Fibroblast of upper back skin (primary cell): ENCODE data around the gene NRXN3.

Experiments used
- DNase-seq: peaks from one replicate; pipeline ENCODE4 v3.0.0-alpha.2; 2013

NRXN3 gene

GRCh38 chr14:78849952-78850351, 679.8 kb downstream of the NRXN3 start:
- no peak for DNase-seq

GRCh38 chr14:78851189-78851588, 681.0 kb downstream of the NRXN3 start:
- DNase-seq: no peak

GRCh38 chr14:78852040-78852439, 681.9 kb downstream of the NRXN3 start:
- no peak for DNase-seq

DNA sequence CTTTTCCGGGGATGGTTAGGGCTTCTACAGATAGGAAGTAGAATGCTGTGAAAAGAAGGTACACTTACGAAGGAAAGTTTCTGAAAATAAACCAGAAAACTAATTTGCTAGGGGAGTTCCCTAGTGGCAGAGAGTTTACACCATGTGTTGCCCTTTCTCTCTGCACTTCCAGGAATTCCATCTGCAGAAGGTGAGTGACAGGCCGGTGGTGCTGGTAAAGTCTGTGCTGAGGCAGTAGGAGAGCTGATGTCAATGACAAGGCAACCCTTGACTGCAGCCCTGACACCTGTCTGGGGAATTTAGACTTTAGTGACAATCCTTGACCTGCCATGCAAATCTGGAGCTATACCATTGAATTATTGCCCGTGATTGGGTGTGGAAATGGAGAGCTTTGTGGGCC, 687.8 kb downstream of the NRXN3 start:
- DNase-seq: no peak

GRCh38 chr14:78863143-78863542, 693.0 kb downstream of the NRXN3 start:
- DNase-seq: peak; percentile 31

GRCh38 chr14:78872837-78873236, 702.7 kb downstream of the NRXN3 start:
- no peak for DNase-seq

DNA sequence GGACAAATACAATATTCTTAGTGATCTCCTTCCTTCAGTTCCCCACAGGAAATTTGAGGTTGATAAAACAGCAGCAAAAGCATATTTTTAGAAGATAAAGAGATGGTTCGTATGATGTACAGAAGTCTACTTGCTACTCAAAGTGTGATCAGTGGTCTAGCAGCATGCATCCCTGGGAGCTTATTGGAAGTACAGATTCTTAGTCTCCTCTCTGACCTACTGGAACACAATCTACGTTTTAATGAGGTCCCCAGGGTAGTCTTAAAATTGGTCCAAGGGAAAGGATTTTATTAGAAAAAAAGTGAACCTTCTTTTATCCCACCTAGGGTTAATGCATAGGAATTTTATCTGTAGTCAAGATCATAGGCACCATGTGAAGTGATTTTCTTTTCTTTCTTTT, 703.4 kb downstream of the NRXN3 start:
- no peak for DNase-seq

- DNase-seq: no peak
Observed at GRCh38 chr14:78875049-78875448, 704.9 kb downstream of the NRXN3 start.

DNA sequence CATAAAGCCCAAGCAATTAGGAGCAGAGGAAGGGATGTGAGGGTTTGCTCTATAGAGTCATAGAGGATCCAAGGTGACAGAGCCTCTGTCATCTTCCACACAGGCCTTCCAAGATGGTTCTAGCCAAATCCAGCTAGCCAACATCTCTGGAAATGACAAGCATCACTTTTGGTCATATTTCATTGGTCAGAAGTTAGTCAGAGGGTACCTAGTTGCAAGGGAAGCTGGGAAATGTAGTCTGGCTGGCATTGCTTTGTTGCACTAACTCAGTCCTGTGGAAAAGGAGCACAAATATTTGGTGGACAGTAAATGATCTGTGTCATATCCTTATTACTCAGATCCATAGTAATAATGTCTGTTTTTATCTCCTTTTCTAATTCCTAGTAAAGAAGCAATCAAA, 715.7 kb downstream of the NRXN3 start:
- DNase-seq: no peak

- no peak for DNase-seq
Observed at GRCh38 chr14:78897443-78897842, 727.3 kb downstream of the NRXN3 start.

GRCh38 chr14:78902010-78902623, 731.9 kb downstream of the NRXN3 start:
- DNase-seq: peak; percentile 46

DNA sequence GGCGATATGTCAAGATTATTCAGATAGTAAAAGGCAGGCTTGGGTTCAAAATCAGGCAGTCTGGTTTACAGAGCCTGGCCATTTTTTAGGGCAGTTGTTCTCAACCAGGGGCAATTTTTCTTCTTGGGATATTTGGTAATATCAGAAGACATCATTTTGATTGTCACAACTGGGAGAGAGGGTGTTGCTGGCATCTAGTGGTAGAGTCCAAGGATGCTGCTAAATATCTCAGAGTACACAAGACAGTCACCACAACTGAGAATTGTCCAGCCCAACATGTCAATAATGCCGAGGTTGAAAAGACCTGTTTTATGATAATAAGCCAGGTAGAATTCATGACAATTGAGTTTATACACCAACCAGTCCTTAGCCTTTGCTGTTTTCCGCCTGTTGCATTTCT, 733.9 kb downstream of the NRXN3 start:
- no peak for DNase-seq

DNA sequence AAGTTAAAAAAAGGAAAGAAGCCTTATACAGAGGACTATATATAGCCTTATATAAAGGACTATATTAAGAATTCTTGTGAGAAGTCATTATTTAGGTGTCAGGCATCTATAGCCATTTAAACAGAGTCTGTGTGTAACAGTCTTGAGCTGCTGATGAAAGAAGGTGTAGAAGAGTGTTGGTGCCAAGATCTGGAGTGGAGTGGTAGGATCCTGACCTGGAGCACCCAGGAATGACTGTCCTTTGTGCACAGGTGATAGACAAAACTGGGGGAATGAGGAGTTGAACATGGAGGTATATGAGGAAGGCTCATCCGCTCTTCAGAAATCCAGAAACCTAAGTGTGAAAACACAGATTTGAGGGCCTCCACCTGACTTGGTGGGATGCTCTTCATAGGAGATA, 747.3 kb downstream of the NRXN3 start:
- DNase-seq: no peak

- peak; percentile 88 for DNase-seq
Observed at GRCh38 chr14:78921856-78922255, 751.7 kb downstream of the NRXN3 start.

DNA sequence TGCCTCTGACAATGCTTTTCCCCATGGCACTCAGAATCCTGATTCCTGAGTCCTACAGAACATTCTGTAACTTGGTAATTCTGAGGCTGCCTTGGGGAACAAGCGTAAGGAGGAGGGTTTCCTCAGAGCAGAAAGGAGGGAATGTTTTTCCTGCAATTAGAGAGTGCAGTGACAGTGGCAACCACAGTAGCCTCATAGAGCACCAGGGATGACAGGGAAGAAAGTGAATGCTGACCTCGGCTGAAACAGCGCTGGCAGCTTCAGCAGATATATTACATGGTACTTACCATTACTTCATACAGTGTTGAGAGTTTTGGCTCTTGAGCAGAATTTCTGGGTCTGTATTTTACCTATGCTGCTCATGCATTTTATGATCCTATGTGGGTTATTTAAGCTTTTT, 757.1 kb downstream of the NRXN3 start:
- no peak for DNase-seq

DNA sequence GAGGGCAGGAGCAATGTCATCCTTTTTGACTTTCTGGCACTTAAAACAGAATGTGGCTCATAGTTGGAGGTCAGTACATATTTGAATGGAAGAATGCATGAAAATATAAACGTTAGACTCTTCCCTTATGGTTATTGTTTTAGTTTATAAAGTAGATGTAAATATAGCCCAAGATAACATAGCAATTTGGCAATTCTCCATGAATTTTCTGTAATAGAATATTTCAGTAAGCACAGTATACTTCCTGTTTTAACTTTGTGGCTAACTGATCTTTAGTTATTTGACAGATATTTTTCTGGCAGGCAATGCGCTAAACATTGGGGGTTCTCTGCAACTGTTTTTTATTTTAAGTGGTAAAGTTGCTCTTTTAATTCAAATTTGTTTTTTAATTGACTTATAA, 763.0 kb downstream of the NRXN3 start:
- DNase-seq: no peak

DNA sequence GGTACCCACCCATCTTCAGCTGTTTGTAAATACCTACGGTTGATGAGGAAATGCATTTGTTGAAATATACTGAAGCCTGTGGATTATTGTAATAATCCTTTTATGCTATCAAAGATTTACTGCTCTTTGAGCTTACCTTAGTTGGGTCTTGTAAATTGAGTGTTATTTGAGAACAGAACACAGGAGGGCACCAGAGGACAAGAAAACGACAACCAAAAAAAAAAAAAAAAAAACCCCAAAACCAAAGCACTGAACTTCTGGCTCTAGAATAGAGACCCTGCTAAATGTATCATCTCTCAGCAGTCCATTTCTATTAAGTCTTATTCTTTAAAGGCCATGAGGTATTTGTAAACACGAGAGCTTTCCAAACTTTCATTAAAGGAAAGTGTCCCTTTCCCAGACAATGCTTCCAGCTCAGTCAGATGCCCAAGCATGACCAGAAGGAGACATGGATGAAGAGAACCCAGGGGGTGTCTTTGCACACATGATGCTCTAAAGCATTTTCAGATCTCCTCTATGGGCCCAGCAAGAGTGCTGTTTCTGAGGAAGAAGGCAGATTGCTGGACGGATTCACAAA, 763.9 kb downstream of the NRXN3 start:
- DNase-seq: peak; percentile 46

DNA sequence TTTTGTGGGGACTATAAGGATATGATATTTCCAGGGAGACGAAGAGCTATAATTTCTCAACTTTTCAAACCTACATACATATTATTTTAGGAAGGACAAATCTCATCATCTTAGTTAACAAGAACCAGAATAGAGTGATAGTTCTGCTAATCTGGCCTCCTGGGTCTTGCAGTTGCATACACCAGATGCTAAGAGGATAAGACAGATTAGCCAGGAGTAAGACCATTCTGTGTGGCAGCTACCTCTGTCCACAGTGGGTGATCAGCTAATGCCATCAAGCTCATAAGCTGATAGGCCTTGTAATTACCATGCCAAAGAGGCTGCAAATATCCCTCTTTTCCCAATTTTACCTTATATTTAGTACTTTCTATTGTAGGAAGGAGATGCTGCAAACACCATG, 776.8 kb downstream of the NRXN3 start:
- DNase-seq: no peak

DNA sequence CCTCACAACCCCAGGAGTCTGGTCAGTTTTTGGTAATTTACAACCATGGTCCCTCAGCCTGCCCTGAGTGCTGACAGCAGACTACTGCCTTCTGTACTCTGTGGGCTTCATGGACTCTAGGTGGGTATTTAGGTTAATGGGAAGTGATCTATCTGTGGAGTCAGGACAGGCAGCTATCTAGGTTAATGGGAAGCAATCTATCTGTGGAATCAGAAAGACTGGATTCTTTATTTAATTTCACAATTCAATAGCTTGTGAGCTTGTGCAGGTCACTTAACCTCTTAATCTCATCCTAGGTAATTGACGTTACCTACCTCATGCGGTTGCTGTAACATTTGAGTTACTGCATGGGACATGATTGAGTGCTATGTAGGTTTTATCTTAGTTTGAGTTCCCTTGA, 777.5 kb downstream of the NRXN3 start:
- DNase-seq: no peak

GRCh38 chr14:78950649-78951048, 780.5 kb downstream of the NRXN3 start:
- DNase-seq: peak; percentile 64

DNA sequence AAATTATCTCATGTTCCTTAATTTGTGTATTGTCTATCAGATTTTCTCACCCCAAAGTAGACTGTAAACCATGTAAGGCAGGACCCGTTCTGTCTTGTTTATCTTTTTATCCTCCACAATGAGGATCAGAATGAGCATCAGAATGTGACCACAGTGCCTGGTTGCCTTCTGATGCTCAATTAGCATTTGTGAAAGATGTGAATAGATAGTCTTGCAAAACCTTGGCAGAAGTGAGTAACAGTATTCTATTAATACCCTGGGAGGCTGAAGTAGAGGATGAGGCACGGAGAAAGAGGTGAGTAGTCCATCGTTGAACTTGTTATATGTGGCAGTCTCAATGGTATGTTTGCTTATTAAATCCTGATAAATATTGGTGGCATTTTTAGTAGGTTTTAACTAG, 781.4 kb downstream of the NRXN3 start:
- DNase-seq: no peak

DNA sequence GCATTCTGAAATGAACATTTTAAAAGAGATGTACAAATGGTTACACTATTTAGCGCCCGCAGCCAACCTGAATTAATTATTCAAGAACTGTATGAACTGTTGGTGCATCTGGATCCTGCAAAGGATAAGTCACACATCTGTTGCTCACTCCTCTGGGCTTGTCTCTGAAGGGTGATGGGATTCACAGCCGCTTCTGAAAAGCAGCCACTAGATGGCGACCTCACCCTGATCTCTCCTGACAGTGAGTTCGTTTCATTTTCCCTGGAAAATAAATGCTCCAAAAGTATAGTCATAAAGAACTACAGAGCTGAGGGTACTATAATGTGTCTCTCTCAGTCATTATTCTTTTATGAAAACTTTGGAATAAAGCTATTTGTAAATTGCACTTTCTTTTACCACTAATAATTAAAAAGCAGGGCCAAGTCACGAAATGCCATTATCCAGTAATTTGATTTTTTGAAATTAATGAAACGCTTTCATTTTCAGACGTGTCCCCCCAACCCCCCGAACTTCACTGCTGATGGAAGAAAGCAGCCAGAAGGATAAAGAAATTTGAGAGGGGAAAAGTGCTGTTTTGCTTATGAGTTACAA, 789.6 kb downstream of the NRXN3 start:
- DNase-seq: peak; percentile 81

GRCh38 chr14:78967111-78967809, 797.1 kb downstream of the NRXN3 start:
- peak; percentile 81 for DNase-seq

DNA sequence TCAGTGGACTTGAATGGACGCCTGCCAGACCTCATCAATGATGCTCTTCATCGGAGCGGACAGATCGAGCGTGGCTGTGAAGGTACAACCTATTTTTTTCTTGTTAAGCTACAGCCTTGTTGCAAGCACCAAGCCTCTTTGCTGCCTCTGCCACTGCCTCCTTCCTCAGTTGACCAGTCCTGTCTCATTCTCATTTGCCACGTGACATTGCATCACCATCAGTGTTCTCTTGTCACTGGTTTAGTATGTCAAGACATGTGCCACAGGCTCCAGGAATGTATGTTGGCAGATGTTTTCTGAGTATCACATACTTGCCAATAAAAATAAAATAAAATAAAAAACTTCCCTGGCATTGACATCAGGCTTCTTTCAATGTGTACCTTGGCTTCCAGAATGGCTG, 798.1 kb downstream of the NRXN3 start:
- DNase-seq: no peak
